Gastrocnemius medialis (tissue), 4 donors: ENCODE results near the gene CACNA2D3.

ENCODE experiments used
- CTCF ChIP-seq, 5 experiments: fragments of 450-650 bp in 3 of 5; fragments of 200-600 bp in 2 of 5; sonication (generic) in 2 of 5; IDR thresholded peaks in 4 of 5; conservative IDR thresholded peaks in 1 of 5; 1 replicate in 4 of 5; 2 replicates in 1 of 5; pipeline ENCODE4 v1.5.1; 2016 to 2019; ENCODE audit warnings: antibody characterized with exemption in 5 of 5, mild to moderate bottlenecking in 3 of 5, moderate library complexity in 3 of 5
- POLR2A ChIP-seq, 2 donors: fragments of 450-650 bp; IDR thresholded peaks; one replicate each; pipeline ENCODE4 v1.6.1; 2017; ENCODE audit warnings: antibody characterized with exemption in 2 of 2, mild to moderate bottlenecking in 2 of 2, moderate library complexity in 2 of 2

DNA sequence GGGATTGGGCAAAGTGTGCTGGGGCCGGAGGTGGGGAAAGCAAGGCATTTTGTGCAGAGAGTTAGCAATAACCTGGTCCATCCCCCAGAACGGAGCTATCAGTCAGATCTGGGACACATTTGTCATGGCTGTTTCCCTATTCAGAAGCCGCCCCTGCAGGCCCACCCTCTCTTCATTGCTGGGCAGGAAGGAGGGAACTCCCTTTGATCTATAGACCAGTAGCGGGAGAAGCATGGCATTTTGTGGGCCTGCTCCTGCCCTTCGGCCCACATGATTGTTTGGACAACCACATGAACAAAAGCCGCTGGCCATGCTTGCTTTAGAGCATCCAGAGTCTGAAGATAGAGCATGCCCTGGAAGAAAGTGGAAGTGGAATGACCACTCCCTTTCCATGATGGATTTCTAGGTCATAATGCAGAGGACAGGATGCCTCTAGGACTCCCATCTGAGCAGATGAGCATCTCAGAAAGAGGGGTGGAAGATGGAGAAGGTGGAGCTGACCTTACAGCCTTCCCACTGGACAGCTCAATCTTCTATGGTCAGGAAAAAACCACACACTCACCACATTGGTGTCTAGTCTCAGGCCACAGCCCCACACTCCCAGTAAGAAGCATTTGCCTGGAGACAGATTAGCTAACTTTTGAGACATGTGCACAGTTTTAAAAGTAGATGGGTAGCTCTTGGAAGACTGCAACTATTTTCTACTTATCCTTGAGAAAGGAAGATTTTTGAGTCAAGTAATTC lies 817.4 kb downstream of the CACNA2D3 start:
- no peak for TF ChIP-seq POLR2A (IDR thresholded peaks at IDR 0.05)
- no peak for TF ChIP-seq CTCF (IDR thresholded peaks at IDR 0.05 in 4 of 5, conservative IDR thresholded peaks at IDR 0.05 in 1 of 5)
